HCT116 (cell line): ENCODE results near the gene ZNF750. TPM values are rescaled to one million over a fixed set of nuclear protein-coding genes. Genes with fewer than 3 reads are reported as not detected.

Source experiments
- ATAC-seq: fragments of 200-7000 bp; cut with Tn5 transposase; 2 replicates; pipeline ENCODE4 v1.9.1; 2020; ENCODE audit warnings: mild to moderate bottlenecking, moderate library complexity
- BruUV-seq: library from RNA; stranded (reverse); fragments of 400-500 nt; replicated peaks from 2 replicates; lab custom pipeline; 2021; lab: Mats Ljungman, UMichigan
- CTCF ChIA-PET: fragments of 300-600 bp; sonication (Branson Sonifier 250); formaldehyde crosslinking; loops from one replicate; lab custom pipeline; 2021; ENCODE audit warnings: antibody characterized with exemption; lab: Charles Lee
- POLR2A ChIA-PET: fragments of 300-600, 350-600 bp; sonication (Branson Sonifier 250); formaldehyde crosslinking; loops from one replicate; lab custom pipeline; 2021; ENCODE audit warnings: antibody characterized with exemption; lab: Charles Lee
- RAD21 ChIA-PET, 2 experiments: fragments of 300-600 bp; sonication (Branson Sonifier 250); formaldehyde crosslinking; loops; one replicate each; lab custom pipeline; 2023; ENCODE audit warnings: low total read pairs in 2 of 2; ENCODE audit not compliant: uncharacterized antibody in 2 of 2, unreplicated experiment in 2 of 2, low non-redundant PET in 1 of 2; lab: Charles Lee
- DNase-seq: peaks from one replicate; pipeline ENCODE4 v3.0.0-alpha.2; 2010; ENCODE audit warnings: low read depth, low spot score
- H2AFZ ChIP-seq: fragments of 200-600 bp; shearing (Covaris generic), sonication (generic); 2 replicates; pipeline ENCODE4 v1.6.1; 2017; ENCODE audit warnings: low read depth, mixed run types, mixed read lengths, antibody characterized with exemption, low read length; ENCODE audit not compliant: poor library complexity, severe bottlenecking
- H3K27ac ChIP-seq: 2 replicates; pipeline ENCODE4 v1.5.1; 2012; ENCODE audit warnings: low read depth, low read length
- H3K27me3 ChIP-seq: fragments of 200-600 bp; sonication (generic); 2 replicates; pipeline ENCODE4 v1.6.1; 2016; ENCODE audit warnings: mixed run types, low read length, mixed read lengths; ENCODE audit not compliant: insufficient read depth
- H3K36me3 ChIP-seq, 2 experiments: fragments of 200-500 bp in 1 of 2; fragments of 200-600 bp in 1 of 2; sonication (Bioruptor generic) in 1 of 2; sonication (generic) in 1 of 2; 2 replicates each; pipeline versions ENCODE4 v1.5.1 to v1.6.1; 2014 to 2016; ENCODE audit warnings: low read length in 2 of 2, inconsistent platforms in 1 of 2, mixed read lengths in 1 of 2, mixed run types in 1 of 2; ENCODE audit not compliant: insufficient read depth in 2 of 2, control insufficient read depth in 1 of 2
- H3K4me1 ChIP-seq, 2 experiments: fragments of 200-600 bp in 1 of 2; sonication (generic) in 1 of 2; 2 replicates each; pipeline versions ENCODE4 v1.5.1 to v1.6.1; 2012 to 2017; ENCODE audit warnings: low read length in 2 of 2, inconsistent platforms in 1 of 2, mild to moderate bottlenecking in 1 of 2, mixed read lengths in 1 of 2, mixed run types in 1 of 2, moderate library complexity in 1 of 2; ENCODE audit not compliant: insufficient read depth in 2 of 2, control insufficient read depth in 1 of 2
- H3K4me2 ChIP-seq: fragments of 200-600 bp; sonication (generic); 2 replicates; pipeline ENCODE4 v1.6.1; 2017; ENCODE audit warnings: mixed run types, low read length, mixed read lengths
- H3K4me3 ChIP-seq, 2 experiments: fragments of 200-600 bp in 1 of 2; sonication (generic) in 1 of 2; replicated peaks in 1 of 2; 2 replicates each; pipeline ENCODE4 v1.5.1; 2011 to 2016; ENCODE audit warnings: low read length in 2 of 2, control low read depth in 1 of 2, low read depth in 1 of 2, mild to moderate bottlenecking in 1 of 2, mixed read lengths in 1 of 2, mixed run types in 1 of 2
- H3K79me2 ChIP-seq: fragments of 200-600 bp; sonication (generic); 2 replicates; pipeline ENCODE4 v1.6.1; 2017; ENCODE audit warnings: mild to moderate bottlenecking, mixed run types, low read length, moderate library complexity, mixed read lengths; ENCODE audit not compliant: insufficient read depth
- H3K9ac ChIP-seq: fragments of 200-600 bp; sonication (generic); 2 replicates; pipeline ENCODE4 v1.6.1; 2016; ENCODE audit warnings: low read length, mixed read lengths
- H3K9me2 ChIP-seq: fragments of 200-600 bp; sonication (generic), shearing (Covaris generic); 2 replicates; pipeline ENCODE4 v1.6.1; 2017; ENCODE audit warnings: mixed run types, mild to moderate bottlenecking, moderate library complexity; ENCODE audit not compliant: insufficient read depth
- H3K9me3 ChIP-seq, 2 experiments: fragments of 200-500 bp in 1 of 2; fragments of 200-600 bp in 1 of 2; sonication (Bioruptor generic) in 1 of 2; sonication (generic) in 1 of 2; 2 replicates each; pipeline ENCODE4 v1.6.1; 2014 to 2017; ENCODE audit warnings: low read length in 2 of 2, mixed read lengths in 2 of 2, inconsistent platforms in 1 of 2, low read depth in 1 of 2, mild to moderate bottlenecking in 1 of 2, mixed run types in 1 of 2, moderate library complexity in 1 of 2; ENCODE audit not compliant: control insufficient read depth in 1 of 2, insufficient read depth in 1 of 2
- H4K20me1 ChIP-seq: fragments of 200-600 bp; sonication (generic), shearing (Covaris generic); 2 replicates; pipeline ENCODE4 v1.6.1; 2017; ENCODE audit warnings: mixed run types, mild to moderate bottlenecking, moderate library complexity; ENCODE audit not compliant: insufficient read depth
- CBX3 ChIP-seq: IDR thresholded peaks from 2 replicates; pipeline ENCODE4 v1.6.1; 2012; ENCODE audit warnings: low read depth
- CEBPB ChIP-seq: IDR thresholded peaks from 2 replicates; pipeline ENCODE4 v1.6.1; 2012; ENCODE audit warnings: low read depth
- EGR1 ChIP-seq: IDR thresholded peaks from 2 replicates; pipeline ENCODE4 v1.6.1; 2012; ENCODE audit warnings: low read depth
- EZH2 ChIP-seq: fragments of 200-600 bp; sonication (generic); IDR thresholded peaks from 2 replicates; pipeline ENCODE4 v1.6.1; 2017; ENCODE audit warnings: antibody characterized with exemption, mixed run types
- JUND ChIP-seq: IDR thresholded peaks from 2 replicates; pipeline ENCODE4 v1.6.1; 2012
- POLR2AphosphoS5 ChIP-seq: IDR thresholded peaks from 2 replicates; pipeline ENCODE4 v1.6.1; 2011; ENCODE audit warnings: mild to moderate bottlenecking, low read depth, low read length, moderate library complexity
- RAD21 ChIP-seq: IDR thresholded peaks from 2 replicates; pipeline ENCODE4 v1.6.1; 2012; ENCODE audit warnings: low read depth, mild to moderate bottlenecking
- SIN3A ChIP-seq: IDR thresholded peaks from 2 replicates; pipeline ENCODE4 v1.6.1; 2012; ENCODE audit warnings: low read depth
- SP1 ChIP-seq: IDR thresholded peaks from 2 replicates; pipeline ENCODE4 v1.6.1; 2012; ENCODE audit warnings: low read depth
- SRF ChIP-seq: IDR thresholded peaks from 2 replicates; pipeline ENCODE4 v1.6.1; 2012; ENCODE audit warnings: low read depth
- TCF7L2 ChIP-seq: IDR thresholded peaks from 2 replicates; pipeline ENCODE4 v1.7.0; 2011; ENCODE audit warnings: borderline replicate concordance, inconsistent platforms; ENCODE audit not compliant: insufficient read depth, insufficient read length; ENCODE audit errors: extremely low read depth
- ZFX ChIP-seq: fragments of 450-650 bp; IDR thresholded peaks from 2 replicates; pipeline ENCODE4 v1.6.1; 2017
- ZNF274 ChIP-seq: fragments of 200-500 bp; sonication (Bioruptor generic); IDR thresholded peaks from 2 replicates; pipeline ENCODE4 v1.6.1; 2014; ENCODE audit warnings: mild to moderate bottlenecking, low read depth, low read length, inconsistent platforms
- intact Hi-C: fragments of 100-400 bp; cut with micrococcal nuclease; formaldehyde crosslinking; loops from 2 replicates; pipeline ENCODE4 v1.10.0; 2022
- total RNA-seq: library from RNA; stranded (reverse); gene quantifications from one replicate; pipeline ENCODE4 v1.2.1, GENCODE V29; 2021; ENCODE audit not compliant: unreplicated experiment
- TF ChIP-seq, protein P1 (sequence below): IDR thresholded peaks from 2 replicates; pipeline ENCODE4 v1.6.1; 2012
- TF ChIP-seq, protein P2 (sequence below): IDR thresholded peaks from 2 replicates; pipeline ENCODE4 v1.6.1; 2012
- TF ChIP-seq, protein P3 (sequence below), 3 experiments: fragments of 200-600 bp in 1 of 3; sonication (generic) in 1 of 3; IDR thresholded peaks in 2 of 3; conservative IDR thresholded peaks in 1 of 3; 2 replicates each; pipeline ENCODE4 v1.5.1; 2012 to 2017; ENCODE audit warnings: low read depth in 2 of 3, low read length in 2 of 3, antibody characterized with exemption in 1 of 3, borderline replicate concordance in 1 of 3, control low read depth in 1 of 3, mild to moderate bottlenecking in 1 of 3, mixed read lengths in 1 of 3, mixed run types in 1 of 3, moderate library complexity in 1 of 3; ENCODE audit not compliant: insufficient read depth in 1 of 3
- TF ChIP-seq, protein P4 (sequence below): IDR thresholded peaks from 2 replicates; pipeline ENCODE4 v1.6.1; 2012; ENCODE audit warnings: low read depth

The ZNF750 gene
- total RNA-seq, 1 experiment from 2014 or later: not detected

DNA sequence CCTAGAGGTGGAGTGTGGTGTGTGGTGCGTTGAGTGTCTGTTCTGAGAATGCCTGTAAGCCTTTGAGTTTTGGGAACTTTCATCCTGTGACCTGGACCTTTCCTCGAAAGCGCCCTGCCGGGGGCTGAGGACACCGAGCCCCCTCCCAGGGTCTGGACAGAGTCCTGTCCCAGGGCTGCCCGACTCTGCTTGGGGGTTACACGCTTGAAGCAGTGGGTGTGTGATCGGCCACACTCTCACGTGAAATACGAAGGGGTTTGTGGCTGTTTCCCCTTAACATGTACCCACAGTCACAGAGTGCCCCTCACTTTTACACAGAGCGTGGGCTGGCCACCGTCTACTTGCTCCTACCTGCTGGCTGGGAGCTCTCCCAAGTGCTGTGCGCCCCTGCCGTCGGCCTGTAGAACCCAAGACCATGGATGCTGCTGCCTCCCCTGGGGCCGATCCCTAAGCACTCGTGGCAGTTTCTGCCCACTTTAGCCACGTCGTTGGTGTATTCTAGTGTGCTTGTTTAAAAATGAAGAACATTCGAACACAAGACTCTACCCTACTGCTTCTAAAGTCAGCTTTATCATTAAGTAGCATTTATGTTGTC, 6.8 kb downstream of the ZNF750 start:
- no TSS peak for BruUV-seq
- H3K36me3 ChIP-seq: peaks cover 0 to 12% of the 10 kb centered on the region in 2 experiments; a peak in 1 of 4 replicates
- no peak overlapping the region for H3K9ac ChIP-seq
- intact Hi-C loops: no loop called here
- ATAC-seq: no peak
- ChIA-PET CTCF (no interaction called here), RAD21 (no interaction called here), POLR2A (no interaction called here)
- no peaks in the 10 kb centered on the region for H3K9me2 ChIP-seq
- H3K4me3 ChIP-seq: no peak overlapping the region
- H4K20me1 ChIP-seq: no peaks in the 10 kb centered on the region
- no peak overlapping the region for H3K4me2 ChIP-seq
- H3K9me3 ChIP-seq: no peaks in the 10 kb centered on the region
- DNase-seq: no peak
- no peaks in the 10 kb centered on the region for H3K4me1 ChIP-seq
- TF ChIP-seq, protein P1, sequence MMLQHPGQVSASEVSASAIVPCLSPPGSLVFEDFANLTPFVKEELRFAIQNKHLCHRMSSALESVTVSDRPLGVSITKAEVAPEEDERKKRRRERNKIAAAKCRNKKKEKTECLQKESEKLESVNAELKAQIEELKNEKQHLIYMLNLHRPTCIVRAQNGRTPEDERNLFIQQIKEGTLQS: no peak
- TF ChIP-seq EZH2: no peak
- peaks cover 5% of the 10 kb centered on the region; the same call in 1 of the 2 replicates for H3K79me2 ChIP-seq
- no peaks in the 10 kb centered on the region for H3K27me3 ChIP-seq
- no peak overlapping the region for H3K27ac ChIP-seq
- no peak overlapping the region for H2AFZ ChIP-seq

DNA sequence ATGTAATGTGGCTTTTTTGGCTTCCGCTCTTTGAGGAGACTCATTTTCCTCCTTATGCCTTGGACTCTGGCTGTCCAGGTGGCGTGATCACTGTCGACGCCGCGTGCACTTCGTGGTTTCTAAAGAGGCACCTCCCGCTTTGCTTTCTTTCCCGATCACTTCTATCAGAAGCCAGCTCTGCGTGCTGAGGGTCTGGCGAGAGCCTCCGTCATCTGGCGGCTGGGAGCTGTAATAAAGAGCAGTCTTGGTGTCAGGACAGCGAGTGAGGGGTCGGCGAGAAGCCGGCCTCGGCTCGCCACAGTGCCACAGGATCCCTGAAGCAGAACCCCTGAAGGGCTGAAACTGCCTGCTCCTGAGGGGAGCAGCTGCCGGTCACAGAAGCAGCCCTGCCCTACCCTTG, 7.4 kb downstream of the ZNF750 start:
- Histone ChIP-seq H4K20me1 (no peaks in the 10 kb centered on the region), H3K9me2 (no peaks in the 10 kb centered on the region), H3K27me3 (no peaks in the 10 kb centered on the region), H3K36me3 (peaks cover 0 to 18% of the 10 kb centered on the region in 2 experiments; a peak in 2 of 4 replicates), H3K4me2 (no peak overlapping the region), H3K9ac (no peak overlapping the region), H3K4me3 (no peak overlapping the region), H3K4me1 (no peaks in the 10 kb centered on the region), H2AFZ (no peak overlapping the region), H3K27ac (no peak overlapping the region), H3K79me2 (peaks cover 5% of the 10 kb centered on the region; the same call in 1 of the 2 replicates), H3K9me3 (no peaks in the 10 kb centered on the region)
- ATAC-seq (no peak), DNase-seq (no peak)
- intact Hi-C loops: no loop called here
- ChIA-PET POLR2A (no interaction called here), RAD21 (no interaction called here), CTCF (no interaction called here)
- BruUV-seq: no TSS peak
- no peak for TF ChIP-seq POLR2AphosphoS5
- TF ChIP-seq SP1: no peak
- no peak for TF ChIP-seq ZNF274
- TF ChIP-seq ZFX: no peak
- TF ChIP-seq SIN3A: no peak
- no peak for TF ChIP-seq RAD21
- TF ChIP-seq CEBPB: no peak
- TF ChIP-seq, protein P2, sequence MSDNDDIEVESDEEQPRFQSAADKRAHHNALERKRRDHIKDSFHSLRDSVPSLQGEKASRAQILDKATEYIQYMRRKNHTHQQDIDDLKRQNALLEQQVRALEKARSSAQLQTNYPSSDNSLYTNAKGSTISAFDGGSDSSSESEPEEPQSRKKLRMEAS: no peak
- no peak for TF ChIP-seq CBX3
- no peak for TF ChIP-seq TCF7L2
- no peak for TF ChIP-seq JUND
- TF ChIP-seq, protein P3, sequence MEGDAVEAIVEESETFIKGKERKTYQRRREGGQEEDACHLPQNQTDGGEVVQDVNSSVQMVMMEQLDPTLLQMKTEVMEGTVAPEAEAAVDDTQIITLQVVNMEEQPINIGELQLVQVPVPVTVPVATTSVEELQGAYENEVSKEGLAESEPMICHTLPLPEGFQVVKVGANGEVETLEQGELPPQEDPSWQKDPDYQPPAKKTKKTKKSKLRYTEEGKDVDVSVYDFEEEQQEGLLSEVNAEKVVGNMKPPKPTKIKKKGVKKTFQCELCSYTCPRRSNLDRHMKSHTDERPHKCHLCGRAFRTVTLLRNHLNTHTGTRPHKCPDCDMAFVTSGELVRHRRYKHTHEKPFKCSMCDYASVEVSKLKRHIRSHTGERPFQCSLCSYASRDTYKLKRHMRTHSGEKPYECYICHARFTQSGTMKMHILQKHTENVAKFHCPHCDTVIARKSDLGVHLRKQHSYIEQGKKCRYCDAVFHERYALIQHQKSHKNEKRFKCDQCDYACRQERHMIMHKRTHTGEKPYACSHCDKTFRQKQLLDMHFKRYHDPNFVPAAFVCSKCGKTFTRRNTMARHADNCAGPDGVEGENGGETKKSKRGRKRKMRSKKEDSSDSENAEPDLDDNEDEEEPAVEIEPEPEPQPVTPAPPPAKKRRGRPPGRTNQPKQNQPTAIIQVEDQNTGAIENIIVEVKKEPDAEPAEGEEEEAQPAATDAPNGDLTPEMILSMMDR (IDR thresholded peaks at IDR 0.05 in 2 of 3, conservative IDR thresholded peaks at IDR 0.05 in 1 of 3; ENCODE audit: borderline replicate concordance in 1 of 3, insufficient read depth in 1 of 3, low read depth in 2 of 3, low read length in 2 of 3): no peak
- TF ChIP-seq EGR1: no peak
- TF ChIP-seq, protein P4, sequence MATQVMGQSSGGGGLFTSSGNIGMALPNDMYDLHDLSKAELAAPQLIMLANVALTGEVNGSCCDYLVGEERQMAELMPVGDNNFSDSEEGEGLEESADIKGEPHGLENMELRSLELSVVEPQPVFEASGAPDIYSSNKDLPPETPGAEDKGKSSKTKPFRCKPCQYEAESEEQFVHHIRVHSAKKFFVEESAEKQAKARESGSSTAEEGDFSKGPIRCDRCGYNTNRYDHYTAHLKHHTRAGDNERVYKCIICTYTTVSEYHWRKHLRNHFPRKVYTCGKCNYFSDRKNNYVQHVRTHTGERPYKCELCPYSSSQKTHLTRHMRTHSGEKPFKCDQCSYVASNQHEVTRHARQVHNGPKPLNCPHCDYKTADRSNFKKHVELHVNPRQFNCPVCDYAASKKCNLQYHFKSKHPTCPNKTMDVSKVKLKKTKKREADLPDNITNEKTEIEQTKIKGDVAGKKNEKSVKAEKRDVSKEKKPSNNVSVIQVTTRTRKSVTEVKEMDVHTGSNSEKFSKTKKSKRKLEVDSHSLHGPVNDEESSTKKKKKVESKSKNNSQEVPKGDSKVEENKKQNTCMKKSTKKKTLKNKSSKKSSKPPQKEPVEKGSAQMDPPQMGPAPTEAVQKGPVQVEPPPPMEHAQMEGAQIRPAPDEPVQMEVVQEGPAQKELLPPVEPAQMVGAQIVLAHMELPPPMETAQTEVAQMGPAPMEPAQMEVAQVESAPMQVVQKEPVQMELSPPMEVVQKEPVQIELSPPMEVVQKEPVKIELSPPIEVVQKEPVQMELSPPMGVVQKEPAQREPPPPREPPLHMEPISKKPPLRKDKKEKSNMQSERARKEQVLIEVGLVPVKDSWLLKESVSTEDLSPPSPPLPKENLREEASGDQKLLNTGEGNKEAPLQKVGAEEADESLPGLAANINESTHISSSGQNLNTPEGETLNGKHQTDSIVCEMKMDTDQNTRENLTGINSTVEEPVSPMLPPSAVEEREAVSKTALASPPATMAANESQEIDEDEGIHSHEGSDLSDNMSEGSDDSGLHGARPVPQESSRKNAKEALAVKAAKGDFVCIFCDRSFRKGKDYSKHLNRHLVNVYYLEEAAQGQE: no peak
- no peak for TF ChIP-seq SRF
